Measurements from ENCODE around the gene LRRC41. TPM values are rescaled to one million over a fixed set of nuclear protein-coding genes. Genes with fewer than 3 reads are reported as not detected.

LRRC41 gene
- total and polyA plus RNA-seq, 7 experiments from 2014 or later, result 34.4 to 63.4 (median 40.4) TPM

GRCh38 chr1:46301808-46302640 is 1.4 kb downstream of the LRRC41 start:
- H3K27ac ChIP-seq (ENCODE audit: low read depth, low read length), result peak overlapping the region; percentile 98
- peak overlapping the region; percentile 81 to 99 (median 97) for H3K27ac Mint-ChIP-seq
- H3K4me3 Mint-ChIP-seq, result peak overlapping the region; percentile 94 to 99 (median 98)
- no peaks in the 10 kb centered on the region for H3K27me3 ChIP-seq (ENCODE audit: control insufficient read depth in 2 of 2, insufficient read depth in 2 of 2, low read length in 2 of 2)
- peaks cover 0 to 2% (median 0%) of the 10 kb centered on the region in 5 donors for H3K27me3 Mint-ChIP-seq
- ChIA-PET CTCF (interaction anchor here (1.0 kb wide), 1 partner anchor 46 kb away, joined by 5 read pairs; no protein-coding TSS in a partner anchor), POLR2A (interaction anchor here (1.5 to 1.6 kb wide), 3 partner anchors 52 to 57 kb away, joined by 4 to 9 read pairs (median 5); partner anchors contain the start of gene RAD54L)
- H3K4me3 ChIP-seq (ENCODE audit: low read length), result peak overlapping the region; percentile 83
- intact Hi-C loops (cut with micrococcal nuclease), result loop anchor here (1.0 to 5.0 kb wide), 5 partner anchors 15 to 615 kb away; partner anchors contain the start of genes EFCAB14 (in 1 of the 2), GPBP1L1 (in 1 of the 2) and MKNK1 (in 1 of the 2)
- H3K4me1 ChIP-seq (ENCODE audit: control insufficient read depth in 2 of 2, insufficient read depth in 2 of 2, low read length in 2 of 2), result peaks cover 19 to 29% of the 10 kb centered on the region in 2 donors
- no peaks in the 10 kb centered on the region for H3K9me3 Mint-ChIP-seq
- DNase-seq (peak; percentile 33 to 71 (median 50)), ATAC-seq (peak; percentile 19)
- peaks cover 0 to 15% (median 9%) of the 10 kb centered on the region in 5 donors for H3K36me3 Mint-ChIP-seq
- H3K4me1 Mint-ChIP-seq, result peaks cover 26 to 53% (median 40%) of the 10 kb centered on the region in 7 donors
- H3K9me3 ChIP-seq (ENCODE audit: control insufficient read depth in 2 of 3, low read length in 3 of 3), result no peaks in the 10 kb centered on the region
- H3K36me3 ChIP-seq (ENCODE audit: control insufficient read depth in 2 of 3, insufficient read depth in 3 of 3, low read length in 3 of 3), result peaks cover 0 to 22% (median 5%) of the 10 kb centered on the region in 3 experiments

GRCh38 chr1:46301406-46301807 is 2.0 kb downstream of the LRRC41 start:
- peaks cover 19 to 25% of the 10 kb centered on the region in 2 donors for H3K4me1 ChIP-seq (ENCODE audit: control insufficient read depth in 2 of 2, insufficient read depth in 2 of 2, low read length in 2 of 2)
- H3K9me3 ChIP-seq (ENCODE audit: control insufficient read depth in 2 of 3, low read length in 3 of 3), result no peaks in the 10 kb centered on the region
- H3K27me3 ChIP-seq (ENCODE audit: control insufficient read depth in 2 of 2, insufficient read depth in 2 of 2, low read length in 2 of 2), result no peaks in the 10 kb centered on the region
- CTCF ChIA-PET, result interaction anchor here (0.6 to 1.0 kb wide), 3 partner anchors 13 to 556 kb away, joined by 3 to 5 read pairs (median 4); no protein-coding TSS in a partner anchor
- Mint-ChIP-seq H3K4me3 (peak overlapping the region; percentile 94 to 99 (median 98)), H3K36me3 (peaks cover 0 to 21% (median 16%) of the 10 kb centered on the region in 5 donors), H3K27ac (peak overlapping the region; percentile 17 to 99 (median 97)), H3K27me3 (peaks cover 0 to 2% (median 0%) of the 10 kb centered on the region in 5 donors), H3K4me1 (peaks cover 26 to 48% (median 40%) of the 10 kb centered on the region in 7 donors), H3K9me3 (no peaks in the 10 kb centered on the region)
- intact Hi-C loops (cut with micrococcal nuclease), result loop anchor here in 1 of 2 donors (5.0 kb wide), 1 partner anchor 301 kb away; the partner anchor contains the start of gene MKNK1
- peak overlapping the region; percentile 98 for H3K27ac ChIP-seq (ENCODE audit: low read depth, low read length)
- ATAC-seq (no peak), DNase-seq (no peak)
- peaks cover 0 to 29% (median 8%) of the 10 kb centered on the region in 3 experiments for H3K36me3 ChIP-seq (ENCODE audit: control insufficient read depth in 2 of 3, insufficient read depth in 3 of 3, low read length in 3 of 3)
- POLR2A ChIA-PET, result no interaction called here
- H3K4me3 ChIP-seq (ENCODE audit: low read length), result peak overlapping the region; percentile 83

GRCh38 chr1:46300673-46301405 is 2.6 kb downstream of the LRRC41 start:
- no peaks in the 10 kb centered on the region for H3K9me3 ChIP-seq (ENCODE audit: control insufficient read depth in 2 of 3, low read length in 3 of 3)
- peak overlapping the region; percentile 83 for H3K4me3 ChIP-seq (ENCODE audit: low read length)
- ChIA-PET POLR2A (interaction anchor here (0.8 kb wide), 1 partner anchor 714 kb away, joined by 3 read pairs; no protein-coding TSS in a partner anchor), CTCF (interaction anchor here (0.6 to 1.0 kb wide), 4 partner anchors 13 to 556 kb away, joined by 3 to 5 read pairs (median 4); no protein-coding TSS in a partner anchor)
- Mint-ChIP-seq H3K4me3 (peak overlapping the region; percentile 94 to 99 (median 98)), H3K9me3 (no peaks in the 10 kb centered on the region), H3K27ac (peak overlapping the region; percentile 14 to 99 (median 96)), H3K27me3 (peaks cover 0 to 2% (median 0%) of the 10 kb centered on the region in 5 donors), H3K4me1 (peaks cover 26 to 42% (median 34%) of the 10 kb centered on the region in 7 donors), H3K36me3 (peaks cover 0 to 25% (median 18%) of the 10 kb centered on the region in 5 donors)
- peak overlapping the region; percentile 98 for H3K27ac ChIP-seq (ENCODE audit: low read depth, low read length)
- peaks cover 19 to 25% of the 10 kb centered on the region in 2 donors for H3K4me1 ChIP-seq (ENCODE audit: control insufficient read depth in 2 of 2, insufficient read depth in 2 of 2, low read length in 2 of 2)
- no peaks in the 10 kb centered on the region for H3K27me3 ChIP-seq (ENCODE audit: control insufficient read depth in 2 of 2, insufficient read depth in 2 of 2, low read length in 2 of 2)
- ATAC-seq (no peak), DNase-seq (no peak)
- intact Hi-C loops (cut with micrococcal nuclease), result loop anchor here in 1 of 2 donors (5.0 kb wide), 1 partner anchor 301 kb away; the partner anchor contains the start of gene MKNK1
- H3K36me3 ChIP-seq (ENCODE audit: control insufficient read depth in 2 of 3, insufficient read depth in 3 of 3, low read length in 3 of 3), result peaks cover 0 to 34% (median 9%) of the 10 kb centered on the region in 3 experiments

- peaks cover 8 to 14% of the 10 kb centered on the region in 2 donors for H3K4me1 ChIP-seq (ENCODE audit: control insufficient read depth in 2 of 2, insufficient read depth in 2 of 2, low read length in 2 of 2)
- H3K27ac ChIP-seq (ENCODE audit: low read depth, low read length), result no peak overlapping the region
- Mint-ChIP-seq H3K4me1 (peaks cover 14 to 30% (median 20%) of the 10 kb centered on the region in 7 donors), H3K27ac (peak overlapping the region in 1 of 9 donors; percentile 3), H3K27me3 (peaks cover 0 to 2% (median 0%) of the 10 kb centered on the region in 5 donors), H3K9me3 (no peaks in the 10 kb centered on the region), H3K4me3 (no peak overlapping the region), H3K36me3 (peaks cover 0 to 34% (median 22%) of the 10 kb centered on the region in 5 donors)
- H3K36me3 ChIP-seq (ENCODE audit: control insufficient read depth in 2 of 3, insufficient read depth in 3 of 3, low read length in 3 of 3), result peaks cover 0 to 43% (median 9%) of the 10 kb centered on the region in 3 experiments
- POLR2A ChIA-PET, result interaction anchor here (1.1 to 1.2 kb wide), 3 partner anchors 14 to 131 kb away, joined by 3 to 4 read pairs (median 3); no protein-coding TSS in a partner anchor
- intact Hi-C loops (cut with micrococcal nuclease), result no loop called here
- H3K4me3 ChIP-seq (ENCODE audit: low read length), result no peak overlapping the region
- H3K9me3 ChIP-seq (ENCODE audit: control insufficient read depth in 2 of 3, low read length in 3 of 3), result no peaks in the 10 kb centered on the region
- CTCF ChIA-PET, result interaction anchor here (1.1 kb wide), 1 partner anchor 54 kb away, joined by 4 read pairs; no protein-coding TSS in a partner anchor
- DNase-seq (no peak), ATAC-seq (no peak)
- no peaks in the 10 kb centered on the region for H3K27me3 ChIP-seq (ENCODE audit: control insufficient read depth in 2 of 2, insufficient read depth in 2 of 2, low read length in 2 of 2)
Measured at GRCh38 chr1:46298387-46298786, 5.0 kb downstream of the LRRC41 start.

- no peak overlapping the region for H3K4me3 ChIP-seq (ENCODE audit: low read length)
- H3K27me3 ChIP-seq (ENCODE audit: control insufficient read depth in 2 of 2, insufficient read depth in 2 of 2, low read length in 2 of 2), result no peaks in the 10 kb centered on the region
- no peak for DNase-seq
- intact Hi-C loops (cut with micrococcal nuclease), result no loop called here
- peaks cover 0 to 38% (median 9%) of the 10 kb centered on the region in 3 experiments for H3K36me3 ChIP-seq (ENCODE audit: control insufficient read depth in 2 of 3, insufficient read depth in 3 of 3, low read length in 3 of 3)
- peaks cover 1 to 17% (median 7%) of the 10 kb centered on the region in 7 donors for H3K4me1 Mint-ChIP-seq
- H3K27ac Mint-ChIP-seq, result no peak overlapping the region
- H3K36me3 Mint-ChIP-seq, result peaks cover 0 to 34% (median 22%) of the 10 kb centered on the region in 5 donors
- no peak overlapping the region for H3K27ac ChIP-seq (ENCODE audit: low read depth, low read length)
- POLR2A ChIA-PET, result no interaction called here
- CTCF ChIA-PET, result interaction anchor here (0.6 kb wide), 1 partner anchor 37 kb away, joined by 3 read pairs; no protein-coding TSS in a partner anchor
- H3K4me3 Mint-ChIP-seq, result no peak overlapping the region
- no peaks in the 10 kb centered on the region for H3K27me3 Mint-ChIP-seq
- H3K4me1 ChIP-seq (ENCODE audit: control insufficient read depth in 2 of 2, insufficient read depth in 2 of 2, low read length in 2 of 2), result no peaks in the 10 kb centered on the region
- ATAC-seq, result no peak
- no peaks in the 10 kb centered on the region for H3K9me3 Mint-ChIP-seq
- no peaks in the 10 kb centered on the region for H3K9me3 ChIP-seq (ENCODE audit: control insufficient read depth in 2 of 3, low read length in 3 of 3)
Measured at GRCh38 chr1:46295306-46295705, 8.1 kb downstream of the LRRC41 start.
